OCI-LY1 (cell line): ENCODE results near the gene PIAS2.

Experiments used
- H2AFZ ChIP-seq: fragments of 200-600 bp; sonication (generic), shearing (Covaris generic); 2 replicates; pipeline ENCODE4 v1.6.0; 2014; ENCODE audit warnings: antibody characterized with exemption, mild to moderate bottlenecking, low read length
- H3F3A ChIP-seq: fragments of 200-600 bp; sonication (generic), shearing (Covaris generic); 2 replicates; pipeline ENCODE4 v1.6.0; 2014; ENCODE audit warnings: mild to moderate bottlenecking, antibody characterized with exemption, low read length, moderate library complexity; ENCODE audit not compliant: insufficient read depth
- H3K27ac ChIP-seq: fragments of 200-600 bp; sonication (generic); 2 replicates; pipeline ENCODE4 v1.5.1; 2014; ENCODE audit warnings: low read length, mixed run types, mild to moderate bottlenecking, low read depth; ENCODE audit not compliant: poor library complexity, severe bottlenecking
- H3K27me3 ChIP-seq: fragments of 200-600 bp; sonication (generic); 2 replicates; pipeline ENCODE4 v1.6.0; 2014; ENCODE audit warnings: antibody characterized with exemption, mild to moderate bottlenecking, low read length, moderate library complexity; ENCODE audit not compliant: insufficient read depth
- H3K36me3 ChIP-seq: fragments of 200-600 bp; sonication (generic); 2 replicates; pipeline ENCODE4 v1.6.1; 2014; ENCODE audit warnings: mild to moderate bottlenecking, antibody characterized with exemption, low read length, moderate library complexity, mixed read lengths; ENCODE audit not compliant: insufficient read depth
- H3K4me1 ChIP-seq: fragments of 200-600 bp; sonication (generic); 2 replicates; pipeline ENCODE4 v1.5.1; 2014; ENCODE audit warnings: mild to moderate bottlenecking, low read length, moderate library complexity; ENCODE audit not compliant: insufficient read depth, severe bottlenecking
- H3K4me2 ChIP-seq: fragments of 200-600 bp; sonication (generic), shearing (Covaris generic); 2 replicates; pipeline ENCODE4 v1.6.1; 2014; ENCODE audit warnings: low read length
- H3K4me3 ChIP-seq: fragments of 200-600 bp; sonication (generic); 2 replicates; pipeline ENCODE4 v1.5.1; 2014; ENCODE audit warnings: low read length, low read depth, mild to moderate bottlenecking, mixed read lengths; ENCODE audit not compliant: poor library complexity, severe bottlenecking
- H3K79me2 ChIP-seq: fragments of 200-600 bp; shearing (Covaris generic); 2 replicates; pipeline ENCODE4 v1.6.1; 2016; ENCODE audit warnings: mixed run types, low read length, mixed read lengths; ENCODE audit not compliant: insufficient read depth
- H3K9ac ChIP-seq: fragments of 200-600 bp; sonication (generic), shearing (Covaris generic); 2 replicates; pipeline ENCODE4 v1.6.1; 2014; ENCODE audit warnings: mild to moderate bottlenecking, low read length, mixed read lengths
- H3K9me2 ChIP-seq: fragments of 200-600 bp; sonication (generic), shearing (Covaris generic); 2 replicates; pipeline ENCODE4 v1.6.1; 2014; ENCODE audit warnings: low read depth, mild to moderate bottlenecking, low read length, mixed read lengths
- H3K9me3 ChIP-seq: fragments of 200-600 bp; shearing (Covaris generic); 2 replicates; pipeline ENCODE4 v1.6.1; 2014; ENCODE audit warnings: low read length, mixed read lengths
- H4K20me1 ChIP-seq: fragments of 200-600 bp; sonication (generic), shearing (Covaris generic); 2 replicates; pipeline ENCODE4 v1.6.0; 2016; ENCODE audit warnings: mild to moderate bottlenecking, low read length; ENCODE audit not compliant: insufficient read depth
- CTCF ChIP-seq: fragments of 200-600 bp; sonication (generic), shearing (Covaris generic); IDR thresholded peaks from 2 replicates; pipeline ENCODE4 v1.5.1; 2017; ENCODE audit warnings: mild to moderate bottlenecking, antibody characterized with exemption, low read length, moderate library complexity, mixed read lengths
- EZH2 ChIP-seq: fragments of 200-600 bp; sonication (generic), shearing (Covaris generic); IDR thresholded peaks from 2 replicates; pipeline ENCODE4 v1.8.0; 2017; ENCODE audit warnings: borderline replicate concordance, mixed run types, mild to moderate bottlenecking, antibody characterized with exemption, low read length, moderate library complexity, mixed read lengths

Gene PIAS2

GRCh38 chr18:46756559-46757201 is 160.6 kb downstream of the PIAS2 start, which contains the start of gene ST8SIA5:
TSS of gene ST8SIA5 (minus strand) at chr18:46757053. CDS start at chr18:46756508, 545 bp downstream.
- Histone ChIP-seq H3K27me3 (no peaks in the 10 kb centered on the region), H3K36me3 (no peaks in the 10 kb centered on the region), H3K4me3 (no peak within 1 kb of the TSS), H2AFZ (no peak within 1 kb of the TSS), H3K4me1 (no peaks in the 10 kb centered on the region), H3K9ac (no peak within 1 kb of the TSS), H3K9me2 (no peaks in the 10 kb centered on the region), H3K79me2 (no peaks in the 10 kb centered on the region), H3F3A (no peaks in the 10 kb centered on the region), H3K4me2 (no peak within 1 kb of the TSS), H4K20me1 (no peaks in the 10 kb centered on the region), H3K9me3 (no peaks in the 10 kb centered on the region), H3K27ac (no peak within 1 kb of the TSS)
- no peak for TF ChIP-seq EZH2
- TF ChIP-seq CTCF: no peak

- no peak overlapping the region for H3K4me3 ChIP-seq
These were observed 161.2 kb downstream of the PIAS2 start for GRCh38 chr18:46756025-46756558.

GRCh38 chr18:46755315-46756024 is 161.8 kb downstream of the PIAS2 start:
- H3K4me3 ChIP-seq: no peak overlapping the region
- no peaks in the 10 kb centered on the region for H3K4me1 ChIP-seq
- no peak overlapping the region for H3K4me2 ChIP-seq
- no peak overlapping the region for H3K9ac ChIP-seq
- no peaks in the 10 kb centered on the region for H3K79me2 ChIP-seq
- H3K36me3 ChIP-seq: no peaks in the 10 kb centered on the region
- no peak overlapping the region for H3K27ac ChIP-seq
- no peaks in the 10 kb centered on the region for H3K9me3 ChIP-seq
- TF ChIP-seq CTCF (no peak), EZH2 (no peak)
- no peaks in the 10 kb centered on the region for H3F3A ChIP-seq
- H2AFZ ChIP-seq: no peak overlapping the region
- H3K27me3 ChIP-seq: no peaks in the 10 kb centered on the region
- no peaks in the 10 kb centered on the region for H4K20me1 ChIP-seq
- no peaks in the 10 kb centered on the region for H3K9me2 ChIP-seq

More at GRCh38 chr18:46756025-46756558, 161.2 kb downstream of the PIAS2 start:
- H3K4me2 ChIP-seq: no peak overlapping the region
- H3F3A ChIP-seq: no peaks in the 10 kb centered on the region
- no peaks in the 10 kb centered on the region for H3K9me2 ChIP-seq
- no peaks in the 10 kb centered on the region for H3K27me3 ChIP-seq
- TF ChIP-seq EZH2 (no peak), CTCF (no peak)
- H3K36me3 ChIP-seq: no peaks in the 10 kb centered on the region
- no peak overlapping the region for H2AFZ ChIP-seq
- H3K9me3 ChIP-seq: no peaks in the 10 kb centered on the region
- H3K9ac ChIP-seq: no peak overlapping the region
- no peaks in the 10 kb centered on the region for H3K4me1 ChIP-seq
- H3K79me2 ChIP-seq: no peaks in the 10 kb centered on the region
- H4K20me1 ChIP-seq: no peaks in the 10 kb centered on the region
- H3K27ac ChIP-seq: no peak overlapping the region
